ENCODE data around the gene SLC6A3. TPM values are rescaled to one million over a fixed set of nuclear protein-coding genes. Genes with fewer than 3 reads are reported as not detected.

Gene SLC6A3
- total RNA-seq, 4 donors from 2014 or later, result not detected

GRCh38 chr5:1354576-1354975 lies 90.7 kb downstream of the SLC6A3 start:
- intact Hi-C loops (cut with DNase I; ENCODE audit: low total_unique reads), result no loop called here
- H3K4me3 ChIP-seq, result no peak overlapping the region
- no peaks in the 10 kb centered on the region for H3K4me1 ChIP-seq
- in situ Hi-C loops (cut with MboI; ENCODE audit: low sequenced_read_pairs in 4 of 4), result no loop called here
- no peak overlapping the region for H3K27ac ChIP-seq
- no peaks in the 10 kb centered on the region for H3K36me3 ChIP-seq
- peaks cover 0 to 6% (median 2%) of the 10 kb centered on the region in 3 donors for H3K27me3 ChIP-seq
- TF ChIP-seq POLR2A (IDR thresholded peaks at IDR 0.05) (no peak), CTCF (IDR thresholded peaks at IDR 0.05 in 4 of 5, conservative IDR thresholded peaks at IDR 0.05 in 1 of 5) (no peak)
- ATAC-seq (no peak), DNase-seq (no peak)
- no peaks in the 10 kb centered on the region for H3K9me3 ChIP-seq

- DNase-seq (no peak), ATAC-seq (no peak)
- no peak for TF ChIP-seq CTCF (IDR thresholded peaks at IDR 0.05 in 4 of 5, conservative IDR thresholded peaks at IDR 0.05 in 1 of 5)
- no peaks in the 10 kb centered on the region for H3K4me1 ChIP-seq
- H3K9me3 ChIP-seq, result no peaks in the 10 kb centered on the region
- in situ Hi-C loops (cut with MboI; ENCODE audit: low sequenced_read_pairs in 4 of 4) (no loop called here), intact Hi-C loops (cut with DNase I; ENCODE audit: low total_unique reads) (no loop called here)
- no peak overlapping the region for H3K27ac ChIP-seq
- H3K36me3 ChIP-seq, result no peaks in the 10 kb centered on the region
- no peaks in the 10 kb centered on the region for H3K27me3 ChIP-seq
- no peak overlapping the region for H3K4me3 ChIP-seq
Observed at GRCh38 chr5:1352231-1353219, 92.7 kb downstream of the SLC6A3 start.

- intact Hi-C loops (cut with DNase I; ENCODE audit: low total_unique reads) (no loop called here), in situ Hi-C loops (cut with MboI; ENCODE audit: low sequenced_read_pairs in 4 of 4) (no loop called here)
- Histone ChIP-seq H3K4me3 (no peak overlapping the region), H3K4me1 (peaks cover 2 to 3% of the 10 kb centered on the region in 2 donors), H3K36me3 (no peaks in the 10 kb centered on the region), H3K27me3 (no peaks in the 10 kb centered on the region), H3K9me3 (no peaks in the 10 kb centered on the region), H3K27ac (no peak overlapping the region)
- ATAC-seq (no peak), DNase-seq (no peak)
- TF ChIP-seq CTCF (IDR thresholded peaks at IDR 0.05 in 4 of 5, conservative IDR thresholded peaks at IDR 0.05 in 1 of 5) (no peak), POLR2A (IDR thresholded peaks at IDR 0.05) (no peak)
Observed at GRCh38 chr5:1351156-1351555, 94.1 kb downstream of the SLC6A3 start.

GRCh38 chr5:1349246-1349645 lies 96.0 kb downstream of the SLC6A3 start:
- H3K4me1 ChIP-seq, result peaks cover 9 to 12% of the 10 kb centered on the region in 2 donors
- no peak for DNase-seq
- in situ Hi-C loops (cut with MboI; ENCODE audit: low sequenced_read_pairs in 4 of 4), result no loop called here
- no peak for TF ChIP-seq CTCF (IDR thresholded peaks at IDR 0.05 in 4 of 5, conservative IDR thresholded peaks at IDR 0.05 in 1 of 5)
- TF ChIP-seq POLR2A (IDR thresholded peaks at IDR 0.05), result no peak
- no peaks in the 10 kb centered on the region for H3K27me3 ChIP-seq
- intact Hi-C loops (cut with DNase I; ENCODE audit: low total_unique reads), result loop anchor here (5.0 to 10.0 kb wide), 2 partner anchors 283 to 454 kb away; partner anchors contain the start of genes BRD9 and TRIP13
- H3K4me3 ChIP-seq, result no peak overlapping the region
- H3K9me3 ChIP-seq, result no peaks in the 10 kb centered on the region
- ATAC-seq, result no peak
- no peaks in the 10 kb centered on the region for H3K36me3 ChIP-seq
- no peak overlapping the region for H3K27ac ChIP-seq
